Pulmonary artery endothelial cell (primary cell): ENCODE measurements around the gene PRKCQ. TPM values are rescaled to one million over a fixed set of nuclear protein-coding genes. Genes with fewer than 3 reads are reported as not detected.

Experiments used
- DNase-seq: peaks from one replicate; pipeline ENCODE4 v3.0.0-alpha.2; 2011; ENCODE audit warnings: low read depth, low spot score
- total RNA-seq: library from RNA; depleted of rRNA; stranded (reverse); fragments of >200 nt; gene quantifications from 2 replicates; pipeline ENCODE4 v1.2.3, GENCODE V29; 2014

The PRKCQ gene
- total RNA-seq, 1 donor from 2014 or later: 0.33 TPM

DNA sequence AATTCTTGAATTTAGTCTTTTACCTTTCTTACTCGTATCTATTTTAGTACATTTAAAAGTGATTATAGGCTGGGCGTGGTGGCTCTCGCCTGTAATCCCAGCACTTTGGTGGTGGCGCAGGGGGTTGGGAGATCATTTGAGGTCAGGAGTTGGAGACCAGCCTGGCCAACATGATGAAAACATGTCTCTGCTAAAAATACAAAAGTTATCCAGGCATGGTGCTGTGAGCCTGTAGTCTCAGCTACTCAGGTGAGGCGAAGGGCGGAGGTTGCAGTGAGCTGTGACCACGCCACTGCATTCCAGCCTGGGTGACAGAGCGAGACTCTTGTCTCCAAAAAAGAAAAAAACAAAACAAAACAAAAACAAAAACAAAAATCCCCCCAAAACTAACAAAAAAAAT, 12.2 kb downstream of the PRKCQ start:
- DNase-seq: no peak

DNA sequence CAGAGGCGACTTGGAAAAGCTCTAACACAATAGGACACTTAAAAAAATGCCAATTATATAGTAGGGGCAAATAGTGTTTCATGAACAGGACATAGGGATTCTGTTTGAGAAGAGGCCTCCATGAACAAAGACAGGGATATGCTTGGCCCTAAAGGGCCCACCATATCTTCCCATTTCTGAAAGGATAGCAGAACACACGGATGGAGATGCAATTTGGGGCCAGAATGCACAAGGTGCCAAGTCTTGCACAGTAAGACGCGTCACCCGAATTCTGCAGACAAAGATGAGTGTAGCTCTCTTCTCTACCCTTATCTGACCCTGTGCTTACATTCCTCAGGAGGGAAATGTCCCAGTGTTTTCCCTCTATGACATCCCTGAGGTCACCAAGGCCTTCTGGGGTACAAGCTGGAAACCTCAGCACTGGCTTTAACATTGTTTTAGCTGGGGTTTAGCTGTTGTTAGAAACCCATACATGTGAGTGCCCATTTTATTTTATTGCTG, 12.8 kb downstream of the PRKCQ start:
- no peak for DNase-seq

DNA sequence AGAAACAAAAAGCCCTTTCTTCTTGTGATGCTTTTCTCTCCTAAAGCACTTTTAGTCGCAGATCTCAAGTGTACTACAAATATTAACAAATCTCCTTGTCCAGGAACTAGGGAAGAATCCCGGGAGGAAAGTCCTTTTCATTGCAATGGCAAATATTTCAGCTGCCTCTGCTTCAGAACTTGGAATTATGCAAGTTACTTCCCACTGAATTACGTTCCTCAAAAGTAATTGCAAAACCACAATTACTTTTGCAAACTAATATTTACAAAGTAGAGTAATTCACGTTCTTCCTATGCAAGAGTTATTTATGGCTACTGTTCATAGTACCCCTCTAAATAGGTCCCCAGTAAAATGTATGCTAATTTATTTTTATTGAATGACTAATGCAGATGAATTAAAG, 14.5 kb downstream of the PRKCQ start:
- DNase-seq: no peak

DNA sequence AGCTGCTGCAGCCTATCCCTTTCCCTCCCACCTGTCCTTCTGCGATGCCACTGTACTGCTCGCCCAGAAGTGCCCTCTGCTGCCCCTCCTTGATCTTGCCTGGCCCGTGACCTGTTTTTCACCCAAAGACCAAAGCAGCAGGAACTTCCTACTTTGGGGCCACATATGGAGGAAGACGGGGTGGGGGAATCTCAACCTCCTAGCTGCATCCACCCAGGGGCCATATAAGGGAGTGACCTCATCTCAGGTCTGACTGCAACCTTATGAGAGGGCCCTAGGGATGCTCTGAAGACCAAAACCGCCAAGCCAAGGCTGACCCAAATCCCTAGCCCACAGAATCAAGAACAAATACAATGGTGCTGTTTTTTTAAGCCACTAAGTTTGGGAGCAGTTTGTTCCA, 15.7 kb downstream of the PRKCQ start:
- DNase-seq: no peak

DNA sequence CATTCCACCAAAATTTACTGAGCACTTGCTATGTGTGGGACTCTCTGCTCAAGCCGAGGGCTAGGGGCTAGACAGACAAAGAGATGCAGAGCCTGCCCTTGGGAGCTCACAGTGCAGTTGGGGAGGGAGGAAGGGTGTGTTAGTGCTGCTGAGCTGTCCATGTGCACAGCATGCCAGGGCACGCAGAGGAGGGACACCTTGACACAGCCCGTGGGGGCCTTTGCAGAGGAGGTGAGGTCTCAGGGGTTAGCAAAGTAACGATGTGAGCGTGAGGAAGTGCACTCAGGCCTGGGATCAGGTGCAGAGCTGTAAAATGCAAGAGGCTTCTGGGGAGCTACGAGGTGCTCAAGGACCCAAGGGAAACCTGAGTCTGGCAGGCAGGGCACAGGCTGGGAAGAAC, 16.3 kb downstream of the PRKCQ start:
- no peak for DNase-seq

DNA sequence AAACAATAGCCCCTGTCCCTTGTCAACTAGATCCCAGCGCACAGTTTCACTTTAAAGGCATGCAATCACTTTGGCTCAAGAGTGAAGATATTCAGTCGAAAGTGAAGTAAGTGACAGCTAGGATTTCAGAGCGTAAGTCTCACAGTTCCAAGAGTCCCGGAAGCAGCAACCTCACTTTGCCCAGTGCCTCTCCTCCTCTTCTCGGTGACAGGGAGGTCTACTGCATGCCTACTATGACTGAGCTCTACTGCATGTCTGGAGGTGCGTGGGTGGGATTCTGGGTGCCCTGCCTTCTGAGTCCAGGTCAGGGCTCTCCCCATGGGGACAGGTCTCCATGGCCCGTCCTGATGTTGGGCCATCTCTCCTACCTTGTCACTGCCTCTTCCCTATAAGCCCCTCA, 17.0 kb downstream of the PRKCQ start:
- no peak for DNase-seq

DNA sequence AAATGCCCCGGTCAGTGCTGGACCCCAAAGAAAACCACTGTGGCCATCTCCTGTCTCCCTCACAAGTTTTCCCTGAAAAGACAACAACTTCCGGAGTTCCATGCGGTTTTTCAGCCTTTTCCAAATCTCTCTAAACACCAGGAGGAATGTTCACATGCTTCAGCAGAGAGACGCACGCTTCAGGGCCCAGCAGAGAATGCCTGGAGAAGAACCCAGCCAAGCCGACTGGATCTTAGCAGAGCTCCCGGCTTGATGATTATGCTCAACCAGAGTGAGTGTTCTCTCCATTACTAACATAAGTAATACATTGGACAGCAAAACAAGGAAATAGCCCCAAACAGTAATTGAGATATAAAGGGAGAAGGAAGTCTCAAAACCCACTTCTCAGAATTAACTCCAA, 17.9 kb downstream of the PRKCQ start:
- no peak for DNase-seq

DNA sequence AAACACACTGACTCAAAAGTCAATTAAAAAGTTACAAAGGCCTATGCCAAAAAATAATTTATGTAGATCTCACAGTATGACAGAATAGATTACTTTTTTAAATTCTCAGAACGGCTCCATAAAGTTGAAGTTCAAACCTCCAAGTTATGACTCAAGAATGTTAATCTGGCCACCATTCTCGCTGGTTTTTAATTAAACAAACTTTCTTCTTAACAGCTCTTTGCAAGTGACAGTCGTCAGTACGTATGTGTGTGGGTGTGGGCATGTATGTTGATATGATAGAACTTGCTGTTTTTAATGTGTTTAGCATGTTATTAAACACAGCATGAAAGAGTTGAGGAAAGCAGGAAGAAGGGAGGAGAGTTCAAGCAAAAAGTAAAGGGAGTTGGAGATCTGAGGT, 18.5 kb downstream of the PRKCQ start:
- DNase-seq: no peak

DNA sequence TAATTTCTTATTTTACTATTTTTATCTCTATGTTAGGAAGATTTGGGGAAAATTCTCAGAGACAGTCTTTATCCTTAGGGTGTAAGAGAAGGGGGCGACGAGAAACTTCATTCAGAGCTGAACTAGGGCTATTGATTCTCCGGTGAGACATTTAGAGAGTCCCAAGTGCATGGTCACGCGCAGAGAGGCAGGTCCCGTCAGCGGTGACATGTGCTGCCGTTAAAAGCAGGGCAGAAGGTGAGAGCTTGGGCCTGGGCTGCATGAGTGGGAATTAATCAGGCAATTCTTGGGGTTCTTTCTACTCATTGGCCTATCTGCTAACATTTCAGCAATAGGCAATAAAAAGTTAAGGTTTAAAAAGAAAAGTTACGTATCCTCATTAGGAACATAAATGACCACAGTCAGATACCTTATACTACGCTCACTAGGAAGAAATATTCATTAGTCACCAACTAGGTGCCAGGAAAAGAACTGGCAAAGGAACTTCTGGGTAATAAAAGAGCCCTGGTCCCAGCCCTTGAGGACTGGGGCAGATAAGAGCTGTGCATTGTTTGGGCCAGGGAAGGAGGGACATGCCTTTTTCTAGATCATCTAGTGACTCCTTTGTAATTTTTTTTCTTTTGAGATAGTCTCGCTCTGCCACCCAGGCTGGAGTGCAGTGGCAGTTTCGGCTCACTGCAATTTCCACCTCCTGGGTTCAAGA, 21.2 kb downstream of the PRKCQ start:
- no peak for DNase-seq

DNA sequence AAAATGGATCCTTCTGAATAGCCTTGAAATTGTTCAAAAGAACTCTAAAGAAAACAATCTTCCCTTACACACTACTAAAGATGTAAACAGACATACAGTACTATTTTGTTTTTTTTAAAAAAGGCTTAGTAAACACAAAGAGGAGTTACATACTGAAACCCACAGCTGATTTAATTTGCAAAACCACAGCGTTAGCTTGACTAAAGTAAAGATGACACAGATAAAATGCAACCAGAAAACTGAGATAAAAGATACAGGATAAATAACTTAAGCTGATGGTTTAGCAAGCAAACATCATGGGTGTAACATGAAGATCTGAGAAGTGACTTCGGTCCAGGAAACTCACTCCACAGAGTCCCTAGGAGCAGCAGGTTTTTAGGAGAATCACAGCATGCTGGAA, 21.8 kb downstream of the PRKCQ start:
- DNase-seq: no peak

DNA sequence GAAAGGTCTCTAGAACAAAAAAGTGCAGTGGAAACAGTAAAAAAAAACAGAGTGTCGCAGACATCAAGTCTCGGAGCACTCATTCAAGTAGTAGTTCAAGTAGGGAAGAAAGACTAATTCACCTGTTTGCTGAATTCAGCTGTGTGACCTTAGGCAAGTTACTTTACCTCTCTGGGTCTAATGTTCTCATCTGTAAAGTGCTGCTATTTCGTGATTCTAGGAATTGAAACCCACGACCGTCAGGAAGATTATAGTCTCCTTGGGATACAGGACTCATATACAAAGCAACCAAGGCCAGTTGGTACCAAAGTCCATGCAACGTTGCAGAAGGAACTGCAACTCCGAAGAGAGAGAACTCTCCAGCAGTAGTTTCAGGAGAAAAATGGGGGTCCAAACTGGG, 26.1 kb downstream of the PRKCQ start:
- DNase-seq: no peak

DNA sequence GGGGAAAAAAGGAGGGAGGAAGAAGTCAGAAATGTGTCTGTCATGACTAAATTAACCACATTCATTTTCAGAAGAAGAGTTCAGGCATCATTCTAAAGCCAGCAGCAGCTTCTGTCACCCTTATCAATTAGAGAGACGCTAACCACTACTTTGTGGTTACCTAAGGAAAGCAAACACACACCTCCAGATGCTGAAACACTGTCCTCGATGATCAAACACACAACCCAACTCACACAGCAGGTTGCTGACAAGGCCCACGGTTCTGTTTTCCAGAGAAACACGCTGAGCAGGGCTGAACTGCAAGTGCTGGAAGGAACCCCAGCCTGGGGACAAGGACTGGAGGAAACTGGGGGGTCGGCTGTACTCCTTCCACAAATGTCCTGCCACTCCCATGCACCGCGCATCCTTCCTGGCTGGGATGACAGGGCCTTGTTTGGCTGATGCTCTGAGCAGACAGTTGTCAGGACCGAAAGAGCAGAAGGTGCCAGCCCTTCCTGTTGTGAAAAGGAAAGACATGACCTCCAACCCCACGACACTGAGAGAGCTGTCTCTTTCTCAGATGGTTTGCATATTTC, 36.6 kb downstream of the PRKCQ start:
- DNase-seq: no peak

DNA sequence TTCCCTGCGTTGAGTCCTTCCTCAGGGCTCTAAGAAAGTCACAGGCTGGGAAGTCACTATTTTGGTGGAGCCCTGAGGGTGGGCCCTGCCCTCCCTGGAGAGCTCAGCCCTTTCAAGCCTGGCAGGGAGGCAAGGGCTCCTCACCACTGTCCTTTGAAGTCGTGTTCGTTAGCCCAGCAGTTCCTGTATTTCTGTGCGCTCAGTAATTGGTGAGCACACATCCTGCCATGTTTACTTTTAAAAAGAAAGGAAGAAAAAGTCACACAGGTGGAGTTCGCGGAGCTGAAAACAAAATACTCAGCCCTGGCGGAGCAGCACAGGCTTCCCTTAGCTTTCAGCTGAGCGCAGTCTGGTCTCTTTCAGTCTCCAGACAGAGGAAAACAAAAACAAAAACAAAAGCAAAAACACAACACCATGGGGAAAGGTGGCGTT, 37.1 kb downstream of the PRKCQ start:
- DNase-seq: no peak

DNA sequence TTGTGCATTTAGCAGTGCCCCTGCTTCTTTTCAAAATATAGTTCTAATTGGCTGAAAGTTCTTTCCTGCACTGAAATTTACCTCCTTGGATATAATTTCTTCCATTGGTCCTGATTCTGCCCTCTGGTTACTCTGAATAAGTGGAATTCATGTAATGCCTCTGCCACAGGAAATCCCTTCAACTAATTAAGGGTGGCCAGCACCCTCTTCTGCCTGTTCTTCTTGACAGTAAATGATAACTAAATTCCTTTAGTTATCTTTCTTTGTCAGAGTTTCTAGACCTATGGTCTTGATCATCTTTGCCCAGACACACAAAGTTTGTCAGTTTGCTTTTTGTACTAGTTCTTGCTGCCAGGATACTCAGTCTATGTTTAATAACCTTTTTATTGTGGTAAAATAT, 40.2 kb downstream of the PRKCQ start:
- no peak for DNase-seq

DNA sequence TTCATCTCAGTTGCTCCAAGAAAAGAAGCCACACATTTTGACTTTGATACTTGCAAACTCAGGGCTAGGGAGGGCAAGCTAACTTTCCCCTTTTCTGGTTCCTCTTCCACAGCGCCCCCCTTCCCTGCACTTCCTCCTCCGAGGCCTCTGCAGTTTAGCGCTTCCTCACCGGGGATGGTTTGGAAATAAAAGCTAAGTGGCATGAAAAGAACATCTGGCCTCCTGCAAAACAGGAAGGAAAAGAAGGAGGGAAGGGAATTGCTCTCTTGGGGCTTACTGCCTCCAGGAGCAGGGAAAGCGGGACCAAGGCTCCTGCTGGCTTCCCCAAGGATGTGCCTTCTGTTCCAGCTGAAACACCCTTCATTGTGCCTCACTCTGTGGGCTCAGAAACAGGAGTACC, 42.3 kb downstream of the PRKCQ start:
- DNase-seq: no peak

DNA sequence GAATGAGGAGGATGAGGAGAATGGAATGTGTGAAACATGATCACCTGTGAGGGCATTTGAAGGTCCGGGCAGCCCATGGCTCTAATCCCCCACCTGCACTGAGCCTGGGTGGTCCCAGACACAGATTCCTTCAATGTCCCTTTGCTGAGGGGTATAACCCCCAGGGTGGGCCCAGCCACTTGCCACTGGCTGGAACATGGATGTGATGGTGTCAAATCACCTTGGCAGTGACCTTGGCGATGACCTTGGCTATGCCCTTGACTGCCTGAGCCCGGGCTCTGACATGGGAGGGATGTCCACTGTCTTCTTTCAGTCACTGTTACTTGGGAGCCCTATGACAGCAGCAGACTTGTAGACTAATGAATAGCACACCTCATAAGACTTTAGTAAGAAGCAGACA, 44.0 kb downstream of the PRKCQ start:
- no peak for DNase-seq

DNA sequence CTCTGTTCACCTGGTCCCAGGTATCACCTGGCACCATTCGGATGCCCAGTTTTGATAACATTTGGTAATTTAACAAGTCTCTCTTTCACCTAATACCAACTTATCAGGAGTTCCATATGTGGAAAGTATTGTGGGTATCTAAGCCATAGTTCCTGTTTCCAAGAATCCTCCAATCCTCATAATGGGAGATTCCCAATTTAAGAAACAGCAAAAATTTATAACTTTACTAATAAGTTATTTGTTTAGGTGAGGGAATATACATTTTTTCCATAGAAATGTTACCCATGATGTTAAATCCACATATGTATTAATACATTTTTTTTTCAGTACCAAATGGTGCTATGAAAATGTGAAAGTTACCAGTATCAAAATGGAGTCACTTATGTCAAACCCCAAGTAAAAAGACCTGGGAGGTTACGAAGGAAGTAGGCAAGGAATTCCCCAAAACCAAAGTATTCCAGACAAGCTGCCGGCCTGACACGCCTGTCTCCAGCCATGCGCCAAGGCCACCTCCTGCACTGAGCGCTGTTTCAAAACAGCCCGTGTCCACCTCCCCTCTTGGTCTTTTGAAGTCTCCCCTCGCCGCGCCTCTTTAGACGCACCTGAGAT, 44.8 kb downstream of the PRKCQ start:
- no peak for DNase-seq

DNA sequence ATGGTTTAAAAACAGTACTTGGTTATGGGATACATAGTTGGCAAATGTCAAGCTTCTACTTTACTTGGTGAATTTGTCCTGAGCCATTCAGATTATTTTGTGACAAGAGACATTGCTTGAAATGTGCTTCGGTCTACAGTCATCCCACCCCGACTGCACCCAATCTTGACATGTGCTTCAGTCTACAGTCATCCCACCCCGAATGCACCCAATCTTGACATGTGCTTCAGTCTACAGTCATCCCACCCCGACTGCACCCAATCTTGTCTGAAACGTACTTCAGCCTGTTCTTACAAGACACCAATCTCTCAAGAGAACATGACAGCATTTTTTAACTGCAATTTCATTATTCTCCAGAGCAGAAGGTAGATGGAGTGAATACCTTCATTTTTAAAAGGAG, 47.8 kb downstream of the PRKCQ start:
- no peak for DNase-seq

DNA sequence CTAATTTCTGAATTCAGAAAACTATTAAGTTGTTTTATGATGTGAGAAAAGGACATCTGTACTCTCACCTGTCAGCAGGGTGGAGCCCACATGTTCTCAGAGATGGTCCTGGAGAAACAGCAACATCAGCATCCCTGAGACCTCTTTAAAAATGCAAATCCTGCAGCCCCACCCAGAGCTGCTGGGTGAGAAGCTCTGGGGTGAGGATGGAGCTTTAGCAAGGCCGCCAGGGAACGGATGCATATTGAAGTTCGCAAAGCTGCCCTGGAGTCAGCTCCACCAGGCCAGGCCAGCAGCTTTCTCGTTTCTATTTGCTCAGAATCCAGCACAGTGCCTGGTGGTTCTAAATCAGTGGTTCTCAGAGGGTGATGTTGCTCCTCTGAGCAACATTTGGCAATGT, 49.1 kb downstream of the PRKCQ start:
- no peak for DNase-seq

DNA sequence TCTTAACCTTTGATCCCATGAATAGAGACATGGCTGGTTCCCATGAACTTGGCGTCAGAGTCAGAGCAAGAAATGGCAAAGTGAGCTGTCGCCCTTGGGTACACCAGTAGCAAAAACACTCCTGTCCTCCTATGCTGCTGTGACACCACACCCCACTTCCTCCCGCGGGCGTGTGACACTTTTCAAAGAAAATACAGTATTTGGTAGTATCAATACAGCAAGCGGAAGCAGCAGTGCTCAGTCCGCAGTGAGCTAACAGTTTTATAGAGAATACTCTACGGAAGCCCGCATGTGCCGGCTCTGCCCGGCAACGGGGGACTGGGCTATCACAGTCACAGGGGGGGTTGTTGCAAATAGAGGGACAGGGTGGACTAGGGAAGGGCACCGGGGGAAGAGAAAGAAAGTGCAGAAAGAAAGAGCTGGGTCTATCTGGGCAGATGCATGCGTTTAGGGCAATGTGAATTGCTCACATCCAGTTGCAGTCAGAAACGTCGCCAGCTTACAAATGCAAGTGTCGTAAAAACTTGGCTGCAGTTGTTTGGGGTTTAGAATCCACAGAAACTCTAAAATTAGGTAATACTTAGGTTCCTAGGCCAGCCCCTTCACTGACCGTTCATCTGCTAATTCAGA, 49.8 kb downstream of the PRKCQ start:
- no peak for DNase-seq

DNA sequence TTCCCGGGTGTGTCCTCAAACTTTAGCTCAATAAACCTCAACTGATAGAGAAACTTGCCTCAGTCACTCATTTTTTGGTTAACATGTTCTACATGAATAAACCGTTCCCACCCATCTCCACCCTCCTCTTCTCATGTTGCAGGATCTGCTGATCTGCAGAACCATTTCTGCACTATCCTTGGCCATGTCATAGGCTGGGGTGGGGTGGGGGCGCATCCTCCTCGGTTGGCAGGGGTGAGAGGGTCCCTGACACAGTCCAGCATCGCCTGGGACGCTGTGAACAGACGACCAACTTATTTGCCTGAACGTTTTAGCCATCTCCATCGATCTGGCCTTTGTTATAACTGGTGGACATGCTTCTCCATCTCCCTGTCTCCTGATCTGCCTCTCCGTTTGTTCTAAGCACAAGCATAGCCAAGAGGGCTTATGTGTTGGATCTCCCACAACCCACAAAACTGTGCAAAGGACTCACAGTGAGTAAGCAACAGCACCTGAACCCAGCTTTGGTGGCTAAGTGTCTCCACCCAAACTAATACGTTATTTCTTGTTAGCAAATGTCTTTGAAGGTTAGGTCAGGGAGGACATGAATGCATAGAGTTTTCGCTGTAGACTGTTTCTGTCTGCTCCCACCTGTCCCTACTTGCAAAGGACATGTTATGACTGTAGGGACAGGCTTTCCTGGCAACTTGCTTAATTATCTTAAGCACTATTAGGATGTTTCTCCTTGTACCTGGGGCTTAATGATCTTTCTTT, 51.7 kb downstream of the PRKCQ start:
- no peak for DNase-seq
